ENCODE measurements around the gene MRAP2.

DNA sequence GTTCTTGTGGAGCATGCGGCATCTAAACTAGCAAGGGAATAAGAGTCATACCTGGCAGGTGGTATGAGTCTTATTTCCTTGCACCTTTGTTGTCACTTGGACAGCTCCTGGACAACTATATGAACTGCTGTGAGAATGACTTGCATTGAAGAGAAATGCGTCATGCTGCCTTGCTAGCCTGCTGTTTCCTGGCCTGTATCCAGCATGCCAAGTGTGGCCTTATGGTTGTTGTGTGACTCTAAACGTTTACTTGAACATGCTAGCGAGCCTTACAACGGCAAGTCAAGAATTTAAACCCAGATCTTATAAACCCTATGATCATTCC, 103.4 kb downstream of the MRAP2 start:
- no peak for TF ChIP-seq EZH2 (IDR thresholded peaks at IDR 0.05)
- TF ChIP-seq POLR2AphosphoS5 (IDR thresholded peaks at IDR 0.05; ENCODE audit: borderline replicate concordance, low read depth, low read length): no peak

Data from SK-N-MC (cell line).